SH-SY5Y (cell line): ENCODE measurements around the gene TMEM91.

Experiments
- GATA2 ChIP-seq: IDR thresholded peaks from 2 replicates; pipeline ENCODE4 v1.6.1; 2011; ENCODE audit warnings: mild to moderate bottlenecking, low read depth, low read length
- GATA3 ChIP-seq: IDR thresholded peaks from 2 replicates; pipeline ENCODE4 v1.6.1; 2011; ENCODE audit warnings: low read depth, mild to moderate bottlenecking, low read length, moderate library complexity

DNA sequence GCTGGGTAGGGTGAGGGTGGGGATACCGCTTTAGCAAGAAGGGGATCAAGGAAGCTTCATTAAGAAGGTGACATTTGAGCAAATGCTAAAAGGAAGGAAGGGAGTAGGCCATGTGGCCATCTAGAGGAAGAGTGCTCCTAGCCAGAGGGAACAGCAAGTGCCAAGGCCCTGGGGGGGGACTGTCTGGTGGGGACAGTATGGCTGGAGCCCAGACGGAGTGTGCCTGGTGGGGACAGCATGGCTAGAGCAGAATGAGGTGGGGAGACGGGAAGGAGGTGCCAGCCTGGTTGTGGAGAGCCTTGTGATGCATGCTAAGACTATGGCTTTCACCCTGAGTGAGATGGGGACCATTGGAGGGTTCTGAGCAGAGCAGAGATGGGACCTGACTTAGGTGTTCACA lies 20.5 kb upstream of the TMEM91 start:
- no peak for TF ChIP-seq GATA3
- TF ChIP-seq GATA2, result no peak
